Inferior parietal cortex (tissue), 1 donor: ENCODE data around the gene SUPT16H.
"Not testable (repeated sequence)": the region's sequence is repeated elsewhere in the genome, so short reads cannot be mapped to it uniquely, and the experiment has no call there.

Experiments used
- DNase-seq: peaks from one replicate; pipeline ENCODE4 v3.0.0-alpha.2; 2016; ENCODE audit errors: extremely low spot score

The SUPT16H gene

DNA sequence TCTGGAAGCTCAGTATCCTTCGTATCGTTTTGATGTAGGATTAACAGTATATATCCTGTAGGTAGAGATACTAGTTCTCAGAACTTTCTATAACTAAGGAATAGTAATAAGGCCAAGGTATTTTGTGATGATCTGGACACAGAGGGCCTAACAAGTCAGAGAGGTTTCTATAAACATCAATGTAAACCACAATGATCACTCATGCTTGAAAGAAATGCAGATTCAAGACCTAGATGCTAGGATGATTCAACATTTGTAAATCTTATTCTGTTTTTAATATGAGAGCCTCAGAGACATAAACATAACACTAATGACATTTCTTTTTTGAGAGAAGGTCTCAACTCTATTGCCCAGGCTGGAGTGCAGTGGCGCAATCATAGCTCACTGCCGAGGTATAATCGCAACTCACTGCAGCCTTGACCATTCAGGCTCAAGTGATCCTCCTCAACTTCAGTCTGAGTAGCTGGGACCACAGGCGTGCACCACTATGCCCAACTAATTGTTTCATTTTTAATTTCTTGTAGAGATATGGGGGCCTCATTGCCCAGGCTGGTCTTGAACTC is 16.2 kb downstream of the SUPT16H start:
- no peak for DNase-seq

DNA sequence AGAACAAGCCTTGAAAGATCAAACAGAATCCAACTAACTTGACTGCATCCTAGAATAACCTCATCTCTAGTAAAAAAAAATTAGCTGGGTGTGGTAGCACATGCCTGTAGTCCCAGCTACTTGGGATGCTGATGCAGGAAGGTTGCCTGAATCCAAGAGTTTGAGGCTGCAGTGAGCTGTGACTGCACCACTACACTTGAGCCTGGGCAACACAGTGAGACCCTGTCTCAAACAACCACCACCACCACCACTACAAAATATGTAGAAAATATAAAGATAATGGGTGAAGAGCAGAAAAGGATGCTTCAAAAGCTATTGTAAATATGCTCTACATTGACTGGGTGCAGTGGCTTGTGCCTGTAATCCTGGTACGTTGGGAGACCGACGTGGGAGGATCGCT is 27.3 kb downstream of the SUPT16H start:
- no peak for DNase-seq

DNA sequence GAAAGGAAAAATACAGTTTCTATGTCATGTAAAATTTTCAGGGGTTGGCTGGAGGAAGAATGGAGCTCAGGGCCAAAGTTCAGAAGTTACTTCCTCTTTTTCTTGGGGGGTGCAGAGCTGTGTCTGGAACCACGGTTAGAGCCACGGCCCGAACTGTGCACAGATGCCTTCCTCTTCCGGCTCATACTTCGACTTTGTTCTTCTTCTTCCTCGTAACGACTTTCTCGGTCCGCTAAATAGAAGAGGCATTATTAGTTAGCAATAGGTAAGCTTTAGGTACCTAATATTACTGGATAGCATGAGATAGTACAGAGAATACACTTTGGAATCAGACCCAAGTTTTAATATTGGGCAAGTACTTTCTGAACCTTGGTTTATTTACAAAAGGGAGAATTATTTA is 31.2 kb downstream of the SUPT16H start:
- DNase-seq: no peak

DNA sequence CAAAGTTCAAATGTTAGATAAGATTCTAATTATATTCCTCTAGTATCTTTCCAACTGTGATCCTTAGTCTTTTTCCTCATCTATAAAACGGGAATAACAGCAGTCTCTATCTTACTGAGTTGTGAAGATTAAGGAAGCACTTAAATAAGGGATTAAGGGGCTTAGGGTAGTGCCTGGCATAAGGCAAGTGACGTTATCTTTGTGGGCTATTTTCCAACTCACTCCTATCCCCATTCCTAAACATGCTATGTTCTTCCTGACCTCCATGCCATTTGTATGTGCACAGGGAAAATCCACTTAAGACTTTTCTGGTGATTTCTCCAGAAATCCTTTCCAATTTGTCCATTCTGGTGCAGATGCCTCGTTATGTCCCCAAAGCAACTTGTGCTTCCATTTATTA is 33.3 kb downstream of the SUPT16H start:
- no peak for DNase-seq

DNA sequence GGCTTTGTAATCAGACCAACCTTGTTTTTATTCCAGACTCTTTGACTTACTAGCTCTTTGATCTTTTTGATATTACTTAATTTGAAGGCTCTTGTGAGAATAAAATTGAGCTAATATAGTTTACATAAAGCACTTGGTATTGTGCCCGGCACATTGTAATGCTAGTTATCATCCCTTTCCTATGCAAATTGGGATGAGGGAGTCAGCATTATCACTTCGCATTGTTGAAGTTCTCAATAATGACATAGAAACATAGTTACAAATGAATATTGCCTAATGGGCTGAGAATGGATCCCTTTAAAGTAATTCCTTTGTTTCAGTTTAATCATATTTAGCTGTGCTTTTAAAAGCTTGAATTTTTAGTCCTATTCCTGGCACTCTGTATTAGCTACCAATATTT is 36.6 kb downstream of the SUPT16H start:
- no peak for DNase-seq

DNA sequence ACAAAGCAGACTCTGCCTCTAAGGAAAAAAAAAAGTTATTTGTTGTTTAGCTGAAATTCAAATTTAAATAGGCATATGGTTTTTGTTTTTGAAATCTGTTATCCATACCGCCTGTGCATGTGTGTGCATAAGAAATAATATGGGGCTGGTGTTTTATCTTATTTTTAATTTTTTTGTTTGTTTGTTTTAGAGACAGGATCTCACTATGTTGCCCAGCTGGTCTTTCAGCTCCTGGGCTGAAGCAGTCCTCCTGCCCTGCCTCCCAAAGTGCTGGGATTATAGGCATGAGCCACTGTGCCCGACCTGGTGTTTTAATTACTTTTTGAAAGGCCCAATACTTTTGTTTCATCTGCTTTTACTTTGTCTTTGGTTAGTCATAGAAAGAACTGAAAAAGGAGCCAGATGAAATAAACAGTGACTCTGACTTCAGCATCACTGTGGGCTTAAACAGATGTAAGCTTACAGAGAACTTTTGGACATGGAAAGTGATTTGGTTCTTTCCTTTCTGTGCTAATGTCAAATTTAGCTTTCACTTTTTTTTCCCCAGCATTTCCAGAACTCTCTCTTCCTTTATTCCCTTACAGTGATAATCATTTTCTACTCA is 37.2 kb downstream of the SUPT16H start:
- DNase-seq: no peak

DNA sequence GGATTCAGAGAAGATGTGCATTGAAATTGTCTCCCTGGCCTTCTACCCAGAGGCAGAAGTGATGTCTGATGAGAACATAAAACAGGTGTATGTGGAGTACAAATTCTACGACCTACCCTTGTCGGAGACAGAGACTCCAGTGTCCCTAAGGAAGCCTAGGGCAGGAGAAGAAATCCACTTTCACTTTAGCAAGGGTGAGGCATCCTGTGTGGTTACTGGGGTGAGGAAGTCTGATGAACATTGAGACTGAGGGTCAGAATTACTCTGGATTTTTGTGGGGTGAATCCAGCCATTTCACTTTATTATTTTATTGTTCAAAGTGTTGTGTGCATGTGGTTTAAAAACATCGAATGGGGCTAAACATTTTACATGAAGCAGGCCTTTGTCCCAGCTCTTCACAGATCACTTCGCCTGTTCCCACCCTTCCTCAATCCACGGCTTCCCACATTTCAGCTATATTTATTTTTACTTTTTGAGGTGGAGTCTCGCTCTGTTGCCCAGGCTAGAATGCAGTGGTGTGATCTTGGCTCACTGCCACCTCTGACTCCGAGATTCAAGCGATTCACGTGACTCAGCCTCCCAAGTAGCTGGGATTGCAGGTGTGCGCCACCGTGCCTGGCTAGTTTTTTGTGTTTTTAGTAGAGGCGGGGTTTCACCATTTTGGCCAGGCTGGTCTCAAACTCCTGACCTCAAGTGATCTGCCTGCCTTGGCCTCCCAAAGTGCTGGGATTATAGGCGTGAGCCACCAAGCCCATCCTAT is 40.6 kb downstream of the SUPT16H start:
- no peak for DNase-seq

DNA sequence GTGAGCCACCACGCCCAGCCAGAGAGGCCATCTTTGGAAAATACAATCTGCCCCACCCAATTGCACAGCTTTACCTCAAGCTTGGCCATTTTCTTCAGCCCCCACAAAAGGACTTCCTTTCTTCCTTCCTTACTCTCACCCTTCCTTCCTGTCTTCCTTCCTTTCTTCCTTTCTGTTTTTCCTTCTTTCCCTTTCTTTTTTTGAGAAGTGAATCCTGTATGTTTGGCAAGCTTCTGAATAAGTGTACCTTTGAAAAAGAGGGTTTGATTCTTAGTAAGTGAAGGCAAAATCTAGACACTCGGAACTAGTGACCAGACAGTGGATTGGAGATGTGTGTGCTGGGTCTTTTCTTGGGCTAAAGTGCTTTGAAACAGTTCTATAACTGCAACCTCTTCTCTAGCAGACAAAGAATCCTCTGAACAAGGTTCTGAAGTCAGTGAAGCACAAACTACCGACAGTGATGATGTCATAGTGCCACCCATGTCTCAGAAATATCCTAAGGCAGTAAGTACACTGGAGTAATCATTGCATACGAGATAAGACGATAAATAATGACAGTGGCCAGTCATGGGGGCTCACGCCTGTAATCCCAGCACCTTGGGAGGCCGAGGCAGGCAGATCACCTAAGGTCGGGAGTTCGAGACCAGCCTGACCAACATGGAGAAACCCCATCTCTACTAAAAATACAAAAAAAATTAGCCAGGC is 49.5 kb downstream of the SUPT16H start:
- no peak for DNase-seq

DNA sequence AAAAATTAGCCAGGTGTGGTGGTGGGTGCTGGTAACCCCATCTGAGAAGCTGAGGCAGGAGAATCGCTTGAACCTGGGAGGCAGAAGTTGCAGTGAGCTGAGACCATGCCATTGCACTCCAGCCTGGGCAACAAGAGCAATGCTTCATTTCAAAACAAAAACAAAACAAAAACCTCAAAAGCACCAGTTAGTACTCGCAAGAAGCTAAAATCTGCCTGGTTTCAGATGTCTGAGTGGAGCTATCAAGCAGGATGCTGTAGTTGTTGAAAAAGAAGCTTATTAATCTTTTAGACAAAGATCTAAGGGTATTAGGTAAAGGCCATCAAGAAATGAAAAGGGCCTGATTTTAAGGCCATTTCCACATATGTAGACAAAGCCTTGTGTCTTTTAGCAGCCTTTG is 50.9 kb downstream of the SUPT16H start:
- DNase-seq: no peak

DNA sequence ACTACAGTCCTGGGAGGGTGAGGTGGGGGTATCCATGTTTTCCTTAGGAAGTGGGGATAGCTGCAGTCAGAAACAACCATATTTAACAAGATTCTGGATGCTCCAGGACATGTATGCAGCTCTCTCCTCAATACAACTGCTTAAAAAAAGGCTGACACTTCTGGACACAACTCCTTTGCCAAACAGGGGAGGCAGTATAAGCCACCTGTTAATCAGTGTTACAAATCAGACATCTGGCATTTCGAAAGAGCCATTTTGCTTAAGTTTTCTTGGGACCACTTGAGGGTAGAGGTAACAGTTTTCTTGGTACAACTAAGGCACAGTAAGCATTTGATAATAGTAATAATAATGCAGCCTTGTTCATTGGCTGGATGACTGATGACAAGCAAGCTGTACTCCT is 56.8 kb downstream of the SUPT16H start:
- DNase-seq: no peak

DNA sequence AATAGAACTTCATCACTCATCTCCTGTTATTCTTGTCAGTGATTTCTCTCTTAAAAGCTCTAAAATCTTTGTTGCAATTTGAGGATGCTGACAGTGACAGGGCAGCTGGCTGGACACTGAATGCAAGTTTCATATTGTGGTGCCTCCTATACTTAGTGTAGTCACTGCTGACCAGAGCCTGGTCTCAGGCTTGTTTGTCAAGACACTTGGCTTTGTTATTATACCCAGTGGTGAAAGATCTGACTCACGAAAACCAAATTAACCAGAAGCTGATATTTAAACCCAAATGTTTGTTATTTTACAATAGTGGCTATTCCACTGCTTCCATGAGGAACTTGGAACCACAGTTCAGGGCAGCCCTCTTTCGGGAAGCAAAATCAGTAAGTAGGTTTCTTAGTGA is 61.1 kb downstream of the SUPT16H start:
- no peak for DNase-seq

DNA sequence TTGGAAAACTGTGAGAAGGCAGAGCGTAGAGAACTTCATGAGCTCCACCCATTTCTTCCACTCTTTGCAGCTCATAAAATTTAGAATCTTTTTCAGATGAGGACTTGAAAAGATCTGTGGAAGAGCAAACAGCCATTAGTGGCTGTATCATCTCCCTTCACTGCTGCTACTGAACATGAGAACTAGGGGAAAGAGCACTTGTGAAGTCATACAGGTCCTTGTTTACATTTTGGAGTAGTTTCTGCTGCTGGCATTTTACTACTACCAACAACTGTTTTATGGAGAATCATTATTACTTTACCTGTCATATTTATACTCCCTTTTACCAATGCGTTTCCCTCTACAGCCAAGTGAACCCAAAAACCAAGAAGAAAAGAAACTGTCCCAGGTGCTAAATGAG is 62.9 kb downstream of the SUPT16H start:
- no peak for DNase-seq

DNA sequence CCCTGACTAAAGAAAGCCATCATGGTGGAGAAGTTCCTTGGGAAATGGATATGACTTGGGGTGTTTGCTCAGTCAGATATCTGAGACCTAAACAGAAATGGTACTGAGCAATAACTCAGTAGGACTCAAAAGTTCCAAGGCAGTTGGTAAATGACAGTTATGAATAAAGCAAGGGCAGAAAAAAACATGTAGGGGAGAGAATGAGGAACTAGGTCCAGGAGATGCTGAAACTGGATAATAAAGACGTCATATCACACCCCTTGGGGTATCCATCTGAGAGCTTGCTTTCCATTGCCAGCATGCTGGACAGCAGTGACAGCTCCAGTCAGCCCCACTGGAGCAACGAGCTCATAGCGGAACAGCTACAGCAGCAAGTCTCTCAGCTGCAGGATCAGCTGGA is 66.4 kb downstream of the SUPT16H start:
- DNase-seq: no peak

DNA sequence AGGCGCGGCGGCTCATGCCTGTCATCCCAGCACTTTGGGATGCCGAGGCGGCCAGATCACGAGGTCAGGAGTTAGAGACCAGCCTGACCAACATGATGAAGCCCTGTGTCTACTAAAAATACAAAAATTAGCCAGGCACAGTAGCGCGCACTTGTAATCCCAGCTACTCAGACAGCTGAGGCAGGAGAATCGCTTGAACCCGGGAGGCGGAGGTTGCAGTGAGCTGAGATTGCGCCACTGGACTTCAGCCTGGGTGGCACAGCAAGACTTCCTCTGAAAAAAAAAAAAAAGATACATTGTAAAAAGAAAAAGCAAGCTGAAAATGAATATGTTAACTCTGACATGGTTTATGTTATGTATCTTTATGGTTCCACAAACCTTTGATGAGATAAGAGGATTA is 70.3 kb downstream of the SUPT16H start:
- DNase-seq: no peak

DNA sequence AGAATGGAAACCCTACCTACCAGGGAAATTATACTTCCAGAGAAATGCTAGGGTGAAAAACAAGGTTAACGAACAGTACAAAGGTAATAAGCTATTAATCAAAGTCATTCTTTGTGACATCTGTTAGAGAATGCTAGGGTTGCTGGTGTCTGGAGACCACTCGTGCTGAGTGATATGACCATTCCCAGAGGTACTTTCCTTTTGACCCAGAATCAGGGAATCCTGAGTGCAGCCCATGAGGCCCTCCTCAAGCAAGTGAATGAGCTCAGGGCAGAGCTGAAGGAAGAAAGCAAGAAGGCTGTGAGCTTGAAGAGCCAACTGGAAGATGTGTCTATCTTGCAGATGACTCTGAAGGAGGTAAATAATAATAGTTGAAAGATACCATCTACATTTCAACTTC is 72.2 kb downstream of the SUPT16H start:
- DNase-seq: no peak

DNA sequence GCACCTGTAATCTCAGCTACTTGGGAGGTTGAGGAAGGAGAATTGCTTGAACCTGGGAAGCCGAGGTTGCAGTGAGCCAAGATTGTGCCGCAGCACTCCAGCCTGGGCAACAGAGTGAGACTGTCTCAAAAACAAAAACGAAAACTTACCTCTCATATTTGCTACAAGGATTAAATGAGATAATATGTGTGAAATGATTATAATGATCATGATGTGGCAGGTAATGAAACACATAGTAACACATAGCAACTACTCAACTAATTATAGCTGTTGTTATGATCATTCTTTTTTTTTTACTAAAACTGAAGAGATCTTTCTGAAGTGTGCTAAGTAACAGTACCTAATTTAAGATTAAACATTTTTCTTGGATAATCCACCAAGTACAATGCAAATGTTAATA is 73.9 kb downstream of the SUPT16H start:
- DNase-seq: no peak

DNA sequence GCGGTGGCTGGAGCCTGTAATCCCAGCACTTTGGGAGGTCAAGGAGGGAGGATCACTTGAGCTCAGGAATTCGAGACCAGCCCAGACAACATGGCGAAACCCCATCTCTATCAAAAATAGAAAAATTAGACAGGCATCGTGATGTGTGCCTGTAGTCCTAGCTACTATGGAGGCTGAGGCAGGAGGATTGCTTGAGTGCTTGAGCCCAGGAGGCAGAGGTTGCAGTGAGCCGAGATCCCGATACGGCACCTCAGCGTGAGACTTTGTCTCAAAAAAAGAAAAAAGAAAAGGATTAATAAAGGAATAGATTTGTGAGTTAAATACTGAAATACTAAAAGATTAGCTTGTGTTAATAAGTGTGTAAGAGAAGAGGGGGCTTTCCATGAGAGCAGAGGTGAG is 74.6 kb downstream of the SUPT16H start:
- no peak for DNase-seq

DNA sequence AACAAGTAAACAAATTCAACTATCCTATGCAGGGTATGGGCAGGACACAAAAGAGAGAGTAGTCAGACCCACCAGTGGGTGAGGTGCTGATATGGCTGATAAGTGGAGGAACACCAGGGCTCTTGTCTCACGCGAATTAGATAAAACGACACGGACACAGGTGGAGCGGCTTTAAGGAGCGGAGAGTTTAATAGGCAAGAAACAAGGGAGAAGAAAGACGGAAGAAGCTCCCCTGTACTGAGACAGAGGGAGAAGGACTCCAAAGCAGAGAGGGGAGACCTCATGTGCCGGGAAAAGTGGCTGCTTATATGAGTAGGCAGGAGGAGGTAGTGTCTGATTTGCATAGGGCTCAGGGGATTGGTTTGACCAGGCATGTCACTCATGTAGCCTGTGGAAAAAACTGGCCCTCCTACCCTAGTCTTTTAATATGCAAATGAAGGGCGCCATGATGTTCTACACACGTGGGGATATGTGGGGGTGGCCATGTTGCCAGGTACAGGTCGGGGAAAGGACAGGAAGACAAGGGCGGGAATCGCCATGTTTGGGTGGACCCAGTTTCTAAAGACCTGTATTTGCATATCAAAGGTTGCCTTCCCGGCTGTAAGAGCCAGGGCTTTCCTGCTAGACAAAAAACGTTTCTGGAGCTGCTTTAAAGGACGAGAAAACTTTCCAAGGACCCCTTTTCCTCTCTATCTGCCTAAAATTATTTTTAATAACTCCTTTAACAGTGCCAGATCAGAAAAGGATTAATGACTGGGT is 75.2 kb downstream of the SUPT16H start:
- DNase-seq: peak; percentile 66

DNA sequence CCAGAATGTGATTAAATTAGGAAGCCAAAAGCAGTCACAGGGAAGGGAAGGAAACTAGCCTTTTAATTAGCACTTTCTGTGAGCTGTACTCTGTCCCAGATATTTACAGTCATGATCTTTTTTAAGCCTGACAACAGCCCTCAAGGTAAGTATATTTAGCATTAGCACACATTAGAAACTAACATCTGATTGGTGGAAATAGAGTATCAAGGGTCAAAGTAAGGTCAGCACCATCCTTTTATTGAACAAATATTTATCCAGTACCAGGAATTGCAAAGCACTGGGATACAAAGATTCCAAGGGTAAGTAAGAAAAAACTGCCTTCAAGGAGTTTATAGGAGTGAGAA is 75.7 kb downstream of the SUPT16H start:
- DNase-seq: no peak

DNA sequence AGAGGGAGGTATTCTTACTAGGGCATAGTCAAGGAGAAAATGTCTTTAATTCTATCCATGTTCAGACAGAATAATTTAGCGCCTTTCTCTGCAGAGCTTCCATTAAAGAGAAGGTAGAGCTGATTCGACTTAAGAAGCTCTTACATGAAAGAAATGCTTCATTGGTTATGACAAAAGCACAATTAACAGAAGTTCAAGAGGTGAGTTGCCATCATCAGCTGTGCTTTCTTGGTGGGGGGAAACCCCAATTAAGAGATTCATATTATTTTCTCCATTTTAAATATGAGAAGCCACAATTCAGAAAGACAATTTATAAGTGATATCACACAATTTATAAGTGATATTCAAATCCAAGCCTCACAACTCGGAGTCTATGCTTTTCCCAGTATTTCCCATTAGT is 76.2 kb downstream of the SUPT16H start:
- no peak for DNase-seq

DNA sequence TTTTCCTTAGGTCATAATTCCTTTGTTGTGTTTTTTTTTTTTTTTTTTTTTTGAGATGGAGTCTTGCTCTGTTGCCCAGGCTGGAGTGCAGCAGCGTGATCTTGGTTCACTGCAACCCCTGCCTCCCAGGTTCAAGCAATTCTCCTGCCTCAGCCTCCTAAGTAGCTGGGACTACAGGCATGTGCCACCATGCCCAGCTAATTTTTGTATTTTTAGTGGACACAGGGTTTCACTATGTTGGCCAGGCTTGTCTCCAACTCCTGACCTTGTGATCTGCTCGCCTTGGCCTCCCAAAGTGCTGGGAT is 81.0 kb downstream of the SUPT16H start:
- DNase-seq: not testable (repeated sequence)

DNA sequence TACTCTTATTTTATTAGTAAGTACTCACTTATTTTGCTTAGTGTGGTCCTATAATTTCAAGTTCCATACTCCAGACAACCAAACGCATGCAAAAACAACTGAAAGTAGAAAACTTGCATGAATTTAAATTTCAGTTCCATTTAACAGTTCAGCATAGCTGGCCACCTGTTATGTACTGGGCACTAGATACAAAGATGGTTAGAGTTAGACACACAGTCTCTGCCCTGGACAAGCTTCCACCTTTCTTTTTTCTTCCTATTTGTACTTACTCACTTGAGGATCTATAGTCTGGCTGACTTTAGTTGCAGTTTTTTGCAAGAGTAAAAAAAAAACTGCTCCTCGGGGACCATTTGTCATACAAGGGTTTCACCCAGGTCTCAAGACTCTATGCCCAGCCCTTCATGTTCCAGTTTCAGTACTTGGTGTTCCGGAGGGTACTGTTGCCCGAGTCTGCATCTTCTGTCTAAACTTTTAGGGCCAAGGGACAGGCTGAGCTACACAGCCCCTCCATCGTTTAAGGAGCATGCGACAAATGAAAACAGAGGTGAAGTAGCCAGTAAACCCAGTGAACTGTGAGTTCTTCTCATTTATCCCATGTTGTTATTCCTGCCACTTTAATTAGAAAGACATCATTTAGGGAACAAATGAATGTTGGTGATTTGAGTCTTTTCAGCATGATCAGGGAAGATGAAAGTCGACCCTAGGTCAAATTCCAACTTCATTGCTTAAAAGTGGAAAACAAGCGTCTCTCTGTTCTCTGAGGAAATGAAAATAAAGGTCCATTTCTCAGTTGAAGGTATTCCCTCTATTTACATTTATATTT is 81.6 kb downstream of the SUPT16H start:
- DNase-seq: no peak
